Esophagus muscularis mucosa (tissue), 4 donors: ENCODE data around the gene ABCC3.

Experiments used
- CTCF ChIP-seq, 3 experiments: fragments of 200-600 bp in 2 of 3; fragments of 450-650 bp in 1 of 3; sonication (generic) in 2 of 3; IDR thresholded peaks; one replicate each; pipeline ENCODE4 v1.5.1; 2017 to 2019; ENCODE audit warnings: antibody characterized with exemption in 3 of 3, mild to moderate bottlenecking in 2 of 3, moderate library complexity in 1 of 3
- EP300 ChIP-seq: sonication (generic); formaldehyde crosslinking; IDR thresholded peaks from one replicate; pipeline ENCODE4 v1.6.1; 2017; ENCODE audit warnings: antibody characterized with exemption
- POLR2A ChIP-seq: fragments of 450-650 bp; IDR thresholded peaks from one replicate; pipeline ENCODE4 v1.6.1; 2017; ENCODE audit warnings: antibody characterized with exemption, moderate library complexity, mild to moderate bottlenecking, low read depth

DNA sequence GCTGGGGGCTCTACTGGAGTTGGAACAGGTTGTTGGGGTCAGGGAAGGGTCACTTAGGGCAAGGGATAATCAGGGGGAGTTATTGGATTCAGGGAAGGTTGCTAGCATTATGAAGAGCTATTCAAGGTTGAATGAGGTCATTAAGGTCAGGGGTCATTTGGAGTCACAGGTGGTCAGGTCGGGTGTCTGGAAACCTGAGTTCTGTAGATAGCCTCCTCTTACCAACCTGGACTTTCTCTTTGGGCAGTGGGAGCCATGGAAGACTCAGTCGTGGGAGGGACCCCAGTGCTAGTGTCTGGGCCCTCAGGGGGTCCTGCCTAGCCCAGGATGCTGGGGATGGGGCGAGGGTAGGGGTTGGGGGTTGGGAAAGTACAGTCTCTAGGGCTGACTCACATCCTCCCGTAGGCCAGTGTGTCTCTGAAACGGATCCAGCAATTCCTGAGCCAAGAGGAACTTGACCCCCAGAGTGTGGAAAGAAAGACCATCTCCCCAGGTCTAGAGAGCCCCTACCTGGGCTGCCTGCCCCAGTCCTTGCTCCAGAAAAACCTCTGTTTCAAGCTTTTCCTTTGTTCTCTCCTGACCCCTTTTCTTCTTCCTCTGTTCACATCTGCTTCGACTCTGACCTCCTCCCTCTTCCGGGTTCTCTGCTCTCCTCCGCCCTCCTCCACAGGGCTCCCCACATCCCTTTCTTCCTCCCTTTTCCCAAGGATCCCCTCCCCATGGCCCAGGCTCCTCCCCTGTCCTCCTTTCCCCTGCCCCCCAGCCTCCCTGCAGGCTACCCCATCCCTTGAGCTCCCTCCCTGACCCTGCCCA is 33.5 kb downstream of the ABCC3 start:
- no peak for TF ChIP-seq POLR2A
- TF ChIP-seq CTCF (IDR thresholded peaks at IDR 0.05) = no peak
- TF ChIP-seq EP300 = no peak
